ENCODE measurements around the gene ELK4.
A peak's percentile ranks its signal among the peaks of the same experiment; 100 is the strongest.
"Not testable (repeated sequence)": the region's sequence is repeated elsewhere in the genome, so short reads cannot be mapped to it uniquely, and the experiment has no call there.

Gene ELK4

GRCh38 chr1:205636732-205637131 is 4.9 kb upstream of the ELK4 start:
- no peaks in the 10 kb centered on the region for H3K27me3 ChIP-seq (ENCODE audit: insufficient read depth, poor library complexity, severe bottlenecking)
- no peak overlapping the region for H3K4me3 ChIP-seq (ENCODE audit: severe bottlenecking)
- no peak for ATAC-seq (ENCODE audit: low read depth)
- TF ChIP-seq CTCF (IDR thresholded peaks at IDR 0.05; ENCODE audit: poor library complexity, severe bottlenecking), result no peak
- DNase-seq (ENCODE audit: low spot score), result no peak
- peaks cover 22% of the 10 kb centered on the region for H3K4me1 ChIP-seq (ENCODE audit: insufficient read depth, poor library complexity, severe bottlenecking)
- H3K36me3 ChIP-seq (ENCODE audit: low read depth), result no peaks in the 10 kb centered on the region
- H3K9me3 ChIP-seq (ENCODE audit: severe bottlenecking), result no peaks in the 10 kb centered on the region
- H3K27ac ChIP-seq (ENCODE audit: poor library complexity, severe bottlenecking), result no peak overlapping the region

DNA sequence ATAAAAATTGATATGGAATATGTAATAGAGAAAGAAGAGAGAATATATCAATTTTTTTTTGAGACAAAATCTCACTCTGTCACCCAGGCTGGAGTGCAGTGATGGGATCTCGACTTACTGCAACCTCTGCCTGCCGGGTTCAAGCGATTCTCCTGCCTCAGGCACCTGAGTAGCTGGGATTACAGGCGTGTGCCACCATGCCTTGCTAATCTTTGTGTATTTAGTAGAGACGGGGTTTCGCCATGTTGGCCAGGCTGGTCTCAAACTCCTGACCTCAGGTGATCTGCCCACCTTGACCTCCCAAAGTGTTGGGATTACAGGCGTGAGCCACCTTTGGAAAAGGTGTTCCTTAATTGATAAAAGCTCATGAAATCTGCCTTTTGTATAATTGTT is 4.3 kb upstream of the ELK4 start:
- H3K4me1 ChIP-seq (ENCODE audit: insufficient read depth, poor library complexity, severe bottlenecking), result peaks cover 22% of the 10 kb centered on the region
- H3K27ac ChIP-seq (ENCODE audit: poor library complexity, severe bottlenecking); H3K36me3 ChIP-seq (ENCODE audit: low read depth); H3K27me3 ChIP-seq (ENCODE audit: insufficient read depth, poor library complexity, severe bottlenecking); ATAC-seq (ENCODE audit: low read depth); H3K9me3 ChIP-seq (ENCODE audit: severe bottlenecking); H3K4me3 ChIP-seq (ENCODE audit: severe bottlenecking); DNase-seq (ENCODE audit: low spot score): not testable (repeated sequence)

- no peaks in the 10 kb centered on the region; the same call in 1 of the 2 replicates for H3K36me3 ChIP-seq (ENCODE audit: low read depth)
- no peak for TF ChIP-seq CTCF (IDR thresholded peaks at IDR 0.05; ENCODE audit: poor library complexity, severe bottlenecking)
- no peak for DNase-seq (ENCODE audit: low spot score)
- ATAC-seq (ENCODE audit: low read depth), result no peak; the same call in 2 of the 3 replicates
- no peaks in the 10 kb centered on the region for H3K27me3 ChIP-seq (ENCODE audit: insufficient read depth, poor library complexity, severe bottlenecking)
- H3K4me1 ChIP-seq (ENCODE audit: insufficient read depth, poor library complexity, severe bottlenecking), result peaks cover 22% of the 10 kb centered on the region
- no peak overlapping the region for H3K27ac ChIP-seq (ENCODE audit: poor library complexity, severe bottlenecking)
- H3K4me3 ChIP-seq (ENCODE audit: severe bottlenecking), result no peak overlapping the region
- H3K9me3 ChIP-seq (ENCODE audit: severe bottlenecking), result no peaks in the 10 kb centered on the region
These were observed 1.7 kb upstream of the ELK4 start for GRCh38 chr1:205633421-205633976.

DNA sequence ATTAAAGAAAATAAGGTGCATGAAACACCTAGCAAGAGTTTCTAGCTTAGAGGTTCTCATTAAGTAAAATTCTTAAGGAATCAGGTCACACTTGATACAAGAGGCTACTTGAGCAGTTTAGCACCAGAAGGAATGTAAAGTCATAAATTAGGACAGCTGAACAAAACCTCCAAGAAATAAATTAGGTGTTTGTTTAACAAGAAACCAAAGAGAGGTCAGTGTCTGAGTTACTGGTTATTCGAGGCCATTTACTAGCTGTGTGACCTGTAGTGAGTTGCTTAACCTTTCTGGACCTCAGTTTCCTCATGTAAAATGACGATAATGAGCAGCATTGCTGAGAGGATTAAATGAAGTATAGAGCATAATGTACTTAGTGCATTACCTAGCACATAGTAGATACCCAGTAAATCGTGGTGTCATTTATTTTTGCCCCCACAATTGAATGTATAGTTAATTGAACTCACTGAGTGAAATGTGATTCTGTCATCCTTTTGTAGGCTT is 908 bp upstream of the ELK4 start:
- TF ChIP-seq CTCF (IDR thresholded peaks at IDR 0.05; ENCODE audit: poor library complexity, severe bottlenecking), result no peak
- H3K27ac ChIP-seq (ENCODE audit: poor library complexity, severe bottlenecking), result peak overlapping the region; percentile 93
- H3K36me3 ChIP-seq (ENCODE audit: low read depth), result no peaks in the 10 kb centered on the region; the same call in 1 of the 2 replicates
- H3K27me3 ChIP-seq (ENCODE audit: insufficient read depth, poor library complexity, severe bottlenecking), result no peaks in the 10 kb centered on the region
- ATAC-seq (ENCODE audit: low read depth), result no peak
- DNase-seq (ENCODE audit: low spot score), result no peak
- peaks cover 22% of the 10 kb centered on the region for H3K4me1 ChIP-seq (ENCODE audit: insufficient read depth, poor library complexity, severe bottlenecking)
- peak overlapping the region; percentile 84 for H3K4me3 ChIP-seq (ENCODE audit: severe bottlenecking)
- H3K9me3 ChIP-seq (ENCODE audit: severe bottlenecking), result no peaks in the 10 kb centered on the region

- no peak for TF ChIP-seq CTCF (IDR thresholded peaks at IDR 0.05; ENCODE audit: poor library complexity, severe bottlenecking)
- DNase-seq (ENCODE audit: low spot score) (peak; percentile 70), ATAC-seq (ENCODE audit: low read depth) (peak; percentile 59)
These were observed 622 bp downstream of the ELK4 start for GRCh38 chr1:205631010-205631767.

More at GRCh38 chr1:205631010-205631767, 622 bp downstream of the ELK4 start:
- no peaks in the 10 kb centered on the region for H3K9me3 ChIP-seq (ENCODE audit: severe bottlenecking)
- peak overlapping the region; percentile 93 for H3K27ac ChIP-seq (ENCODE audit: poor library complexity, severe bottlenecking)
- H3K36me3 ChIP-seq (ENCODE audit: low read depth), result peaks cover 6% of the 10 kb centered on the region
- peak overlapping the region; percentile 84 for H3K4me3 ChIP-seq (ENCODE audit: severe bottlenecking)
- peaks cover 20% of the 10 kb centered on the region for H3K4me1 ChIP-seq (ENCODE audit: insufficient read depth, poor library complexity, severe bottlenecking)
- no peaks in the 10 kb centered on the region for H3K27me3 ChIP-seq (ENCODE audit: insufficient read depth, poor library complexity, severe bottlenecking)

All from RWPE2 (cell line).